NCI-H187 (cell line): ENCODE results near the gene PPP2R5A.
"Not testable (repeated sequence)": the region's sequence is repeated elsewhere in the genome, so short reads cannot be mapped to it uniquely, and the experiment has no call there.

Source experiments
- DNase-seq, 2 experiments: peaks; one replicate each; lab custom pipeline; 2025; lab: John Stamatoyannopoulos, UW

PPP2R5A gene

GRCh38 chr1:212297338-212297737 is 12.1 kb downstream of the PPP2R5A start:
- no peak for DNase-seq

- DNase-seq: no peak
Measured at GRCh38 chr1:212301580-212301979, 16.4 kb downstream of the PPP2R5A start.

GRCh38 chr1:212302745-212303383 is 17.7 kb downstream of the PPP2R5A start:
- DNase-seq: no peak

GRCh38 chr1:212305342-212305741 is 20.1 kb downstream of the PPP2R5A start:
- DNase-seq: no peak

GRCh38 chr1:212305984-212306452 is 20.8 kb downstream of the PPP2R5A start:
- not testable (repeated sequence) for DNase-seq

- DNase-seq: no peak
Measured at GRCh38 chr1:212309967-212310366, 24.8 kb downstream of the PPP2R5A start.

- DNase-seq: no peak
Measured at GRCh38 chr1:212310383-212310782, 25.2 kb downstream of the PPP2R5A start.

- DNase-seq: no peak
Measured at GRCh38 chr1:212311836-212312497, 26.8 kb downstream of the PPP2R5A start.

- no peak for DNase-seq
Measured at GRCh38 chr1:212313616-212314015, 28.4 kb downstream of the PPP2R5A start.

- no peak for DNase-seq
Measured at GRCh38 chr1:212315184-212315583, 30.0 kb downstream of the PPP2R5A start.

GRCh38 chr1:212315907-212316306 is 30.7 kb downstream of the PPP2R5A start:
- no peak for DNase-seq

GRCh38 chr1:212317916-212318315 is 32.7 kb downstream of the PPP2R5A start:
- DNase-seq: no peak

- not testable (repeated sequence) for DNase-seq
Measured at GRCh38 chr1:212321031-212321430, 35.8 kb downstream of the PPP2R5A start.

GRCh38 chr1:212323066-212323465 is 37.9 kb downstream of the PPP2R5A start:
- no peak for DNase-seq

- DNase-seq: no peak
Measured at GRCh38 chr1:212326541-212326940, 41.3 kb downstream of the PPP2R5A start.

GRCh38 chr1:212328248-212328647 is 43.0 kb downstream of the PPP2R5A start:
- DNase-seq: no peak

GRCh38 chr1:212329105-212329504 is 43.9 kb downstream of the PPP2R5A start:
- DNase-seq: no peak

GRCh38 chr1:212341090-212341489 is 55.9 kb downstream of the PPP2R5A start:
- no peak for DNase-seq

GRCh38 chr1:212344905-212345304 is 59.7 kb downstream of the PPP2R5A start:
- no peak for DNase-seq

GRCh38 chr1:212346601-212347000 is 61.4 kb downstream of the PPP2R5A start:
- DNase-seq: no peak

GRCh38 chr1:212351588-212352362 is 66.6 kb downstream of the PPP2R5A start:
- DNase-seq: no peak

GRCh38 chr1:212353181-212353580 is 68.0 kb downstream of the PPP2R5A start:
- DNase-seq: no peak

GRCh38 chr1:212354464-212354863 is 69.3 kb downstream of the PPP2R5A start:
- no peak for DNase-seq
